GM21515 (cell line): Measurements from ENCODE around the gene MFSD8.
A peak's percentile ranks its signal among the peaks of the same experiment; 100 is the strongest.
"Not testable (repeated sequence)": the region's sequence is repeated elsewhere in the genome, so short reads cannot be mapped to it uniquely, and the experiment has no call there.

Source experiments
- ATAC-seq: cut with Tn5 transposase; IDR thresholded peaks from one replicate; pipeline ENCODE4 v1.9.1; 2021; ENCODE audit not compliant: unreplicated experiment

MFSD8 gene

GRCh38 chr4:127936974-127937373 is 28.0 kb downstream of the MFSD8 start:
- ATAC-seq = no peak

GRCh38 chr4:127931836-127932235 is 33.1 kb downstream of the MFSD8 start:
- ATAC-seq = not testable (repeated sequence)

- ATAC-seq = no peak
Observed at GRCh38 chr4:127930175-127930574, 34.8 kb downstream of the MFSD8 start.

- ATAC-seq = not testable (repeated sequence)
Observed at GRCh38 chr4:127925720-127926119, 39.3 kb downstream of the MFSD8 start.

GRCh38 chr4:127922226-127922625 is 42.7 kb downstream of the MFSD8 start:
- ATAC-seq = no peak

- ATAC-seq = no peak
Observed at GRCh38 chr4:127920521-127920920, 44.5 kb downstream of the MFSD8 start.

- ATAC-seq = no peak
Observed at GRCh38 chr4:127917151-127917550, 47.8 kb downstream of the MFSD8 start.

GRCh38 chr4:127916512-127916911 is 48.5 kb downstream of the MFSD8 start:
- ATAC-seq = no peak

GRCh38 chr4:127905029-127905428 is 59.9 kb downstream of the MFSD8 start:
- no peak for ATAC-seq

- ATAC-seq = not testable (repeated sequence)
Observed at GRCh38 chr4:127899682-127900081, 65.3 kb downstream of the MFSD8 start.

GRCh38 chr4:127896528-127896927 is 68.4 kb downstream of the MFSD8 start:
- no peak for ATAC-seq

GRCh38 chr4:127896069-127896468 is 68.9 kb downstream of the MFSD8 start:
- ATAC-seq = no peak

- no peak for ATAC-seq
Observed at GRCh38 chr4:127889903-127890302, 75.1 kb downstream of the MFSD8 start.

- ATAC-seq = no peak
Observed at GRCh38 chr4:127888559-127888958, 76.4 kb downstream of the MFSD8 start.

GRCh38 chr4:127881563-127881864 is 83.5 kb downstream of the MFSD8 start:
- ATAC-seq = peak; percentile 39

- peak; percentile 94 for ATAC-seq
Observed at GRCh38 chr4:127880763-127881562, 84.0 kb downstream of the MFSD8 start, which contains the start of gene PLK4. Gene PLK4 (plus strand): TSS chr4:127880893. CDS start chr4:127881135, 242 bp downstream.

GRCh38 chr4:127875791-127876190 is 89.2 kb downstream of the MFSD8 start:
- no peak for ATAC-seq

- ATAC-seq = no peak
Observed at GRCh38 chr4:127870688-127871087, 94.3 kb downstream of the MFSD8 start.

GRCh38 chr4:127870281-127870680 is 94.7 kb downstream of the MFSD8 start:
- ATAC-seq = no peak

GRCh38 chr4:127868196-127868595 is 96.8 kb downstream of the MFSD8 start:
- ATAC-seq = no peak
